Mucosa of descending colon (tissue), 3 donors: ENCODE results near the gene PAGE4. TPM values are rescaled to one million over a fixed set of nuclear protein-coding genes. Genes with fewer than 3 reads are reported as not detected.

Experiments used
- ATAC-seq: fragments of 200-7000 bp; cut with Tn5 transposase; one replicate; pipeline ENCODE4 v1.9.1; 2020; ENCODE audit warnings: mild to moderate bottlenecking, moderate library complexity
- DNase-seq, 3 donors: peaks; one replicate each; pipeline ENCODE4 v3.0.0-alpha.2; 2020
- H3K36me3 ChIP-seq: fragments of 200-600 bp; one replicate; pipeline ENCODE4 v1.8.0; 2021; ENCODE audit warnings: low read depth, mild to moderate bottlenecking
- H3K4me1 ChIP-seq: fragments of 200-600 bp; one replicate; pipeline ENCODE4 v1.8.0; 2021; ENCODE audit warnings: low read depth, mild to moderate bottlenecking
- H3K4me3 ChIP-seq: fragments of 200-600 bp; one replicate; pipeline ENCODE4 v1.8.0; 2021; ENCODE audit warnings: mild to moderate bottlenecking
- H3K9me3 ChIP-seq: fragments of 200-600 bp; one replicate; pipeline ENCODE4 v1.8.0; 2021; ENCODE audit warnings: mild to moderate bottlenecking
- intact Hi-C, 2 donors: fragments of 100-400 bp; cut with DNase I in 1 of 2; cut with micrococcal nuclease in 1 of 2; formaldehyde crosslinking; loops; one replicate each; pipeline versions ENCODE4 v1.11.0 to v1.11.1; 2022; cut with DNase I, micrococcal nuclease
- total RNA-seq, 3 donors: library from RNA; stranded (reverse); fragmentation: NEBNext Ultra II Directional in 2 of 3; extraction: Animal tissue kit (Norgen Biotek cat#: 25700) in 2 of 3; gene quantifications; one replicate each; pipeline versions ENCODE4 v1.2.1 to v1.2.4, GENCODE V29; 2021 to 2023
- TF ChIP-seq, protein P1 (sequence below): fragments of 200-600 bp; IDR thresholded peaks from one replicate; pipeline ENCODE4 v1.8.0; 2022; ENCODE audit warnings: antibody characterized with exemption, mild to moderate bottlenecking
- donor health status: DM: no; HTN: no; CAD: no; lungs with moderate emphysema.
- donor health status: DM: no; HTN: no; CAD: no.
- donor health status: DM: no; HTN: yes; CAD: no.

PAGE4 gene
- total RNA-seq, 3 donors from 2014 or later, result not detected

DNA sequence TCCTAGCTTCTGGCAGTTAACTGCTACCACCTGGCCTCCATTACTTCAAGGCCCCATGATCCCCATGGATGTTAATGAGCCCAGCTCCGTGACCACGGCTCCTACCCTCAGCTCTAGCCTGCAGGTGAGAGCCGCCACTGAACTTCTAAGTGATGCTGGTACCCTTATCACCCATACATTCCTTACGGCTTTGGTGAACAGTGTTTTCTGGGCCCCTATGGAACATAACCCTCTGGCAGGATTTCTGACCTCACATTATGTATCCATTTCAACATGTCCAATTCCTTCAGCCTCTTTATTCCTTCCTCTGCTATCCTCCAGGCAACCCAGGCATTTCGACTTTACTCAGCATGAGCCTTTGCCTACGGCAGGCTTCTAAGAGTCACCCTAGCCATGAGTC lies 24.6 kb downstream of the PAGE4 start:
- TF ChIP-seq, protein P1, sequence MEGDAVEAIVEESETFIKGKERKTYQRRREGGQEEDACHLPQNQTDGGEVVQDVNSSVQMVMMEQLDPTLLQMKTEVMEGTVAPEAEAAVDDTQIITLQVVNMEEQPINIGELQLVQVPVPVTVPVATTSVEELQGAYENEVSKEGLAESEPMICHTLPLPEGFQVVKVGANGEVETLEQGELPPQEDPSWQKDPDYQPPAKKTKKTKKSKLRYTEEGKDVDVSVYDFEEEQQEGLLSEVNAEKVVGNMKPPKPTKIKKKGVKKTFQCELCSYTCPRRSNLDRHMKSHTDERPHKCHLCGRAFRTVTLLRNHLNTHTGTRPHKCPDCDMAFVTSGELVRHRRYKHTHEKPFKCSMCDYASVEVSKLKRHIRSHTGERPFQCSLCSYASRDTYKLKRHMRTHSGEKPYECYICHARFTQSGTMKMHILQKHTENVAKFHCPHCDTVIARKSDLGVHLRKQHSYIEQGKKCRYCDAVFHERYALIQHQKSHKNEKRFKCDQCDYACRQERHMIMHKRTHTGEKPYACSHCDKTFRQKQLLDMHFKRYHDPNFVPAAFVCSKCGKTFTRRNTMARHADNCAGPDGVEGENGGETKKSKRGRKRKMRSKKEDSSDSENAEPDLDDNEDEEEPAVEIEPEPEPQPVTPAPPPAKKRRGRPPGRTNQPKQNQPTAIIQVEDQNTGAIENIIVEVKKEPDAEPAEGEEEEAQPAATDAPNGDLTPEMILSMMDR, result no peak
- Histone ChIP-seq H3K36me3 (no peaks in the 10 kb centered on the region), H3K4me3 (no peak overlapping the region), H3K9me3 (no peaks in the 10 kb centered on the region), H3K4me1 (no peaks in the 10 kb centered on the region)
- intact Hi-C loops, result no loop called here
- ATAC-seq (no peak), DNase-seq (no peak)

DNA sequence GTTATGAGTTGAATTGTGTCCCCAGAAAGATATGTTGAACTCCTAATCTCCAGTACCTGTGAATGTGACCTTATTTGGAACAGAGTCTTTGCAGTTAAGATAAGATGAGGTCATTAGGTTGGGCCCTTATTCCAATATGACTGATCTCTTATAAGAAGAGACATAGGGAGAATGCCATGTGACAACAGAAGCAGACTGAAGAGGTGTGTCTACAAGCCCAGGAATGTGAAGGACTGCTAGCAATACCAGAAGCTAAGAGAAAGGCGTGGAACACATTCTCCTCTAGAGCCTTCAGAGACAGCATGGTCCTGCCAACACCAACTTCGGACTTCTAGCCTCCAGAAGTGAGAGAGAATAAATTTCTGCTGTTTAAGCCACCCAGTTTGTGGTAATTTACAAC lies 27.7 kb downstream of the PAGE4 start:
- no peak overlapping the region for H3K4me3 ChIP-seq
- TF ChIP-seq, protein P1, result no peak
- DNase-seq, result no peak
- no peaks in the 10 kb centered on the region for H3K9me3 ChIP-seq
- H3K4me1 ChIP-seq, result no peaks in the 10 kb centered on the region
- intact Hi-C loops, result no loop called here
- no peaks in the 10 kb centered on the region for H3K36me3 ChIP-seq
- ATAC-seq, result no peak

DNA sequence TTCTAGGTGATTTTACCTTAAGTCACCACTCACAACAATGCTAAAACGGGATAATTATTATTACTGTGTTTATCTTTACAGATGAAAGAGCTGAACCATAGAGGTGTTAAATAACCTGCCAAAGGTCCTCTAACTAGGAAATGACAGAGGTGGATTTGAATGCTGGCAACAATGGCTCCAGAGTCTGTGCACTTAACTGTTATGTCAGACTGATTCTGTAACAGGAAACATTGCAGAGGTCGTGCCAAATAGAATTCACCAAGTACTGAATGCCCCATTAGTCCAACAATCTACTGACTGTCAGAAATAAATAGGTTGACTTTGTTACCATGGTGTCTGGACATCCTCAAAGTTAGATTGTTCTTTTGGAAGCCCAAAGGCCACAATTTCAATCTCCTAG lies 29.2 kb downstream of the PAGE4 start:
- ATAC-seq, result no peak
- Histone ChIP-seq H3K9me3 (no peaks in the 10 kb centered on the region), H3K36me3 (no peaks in the 10 kb centered on the region), H3K4me3 (no peak overlapping the region), H3K4me1 (no peaks in the 10 kb centered on the region)
- TF ChIP-seq, protein P1, result no peak
- no peak for DNase-seq
- intact Hi-C loops, result no loop called here

DNA sequence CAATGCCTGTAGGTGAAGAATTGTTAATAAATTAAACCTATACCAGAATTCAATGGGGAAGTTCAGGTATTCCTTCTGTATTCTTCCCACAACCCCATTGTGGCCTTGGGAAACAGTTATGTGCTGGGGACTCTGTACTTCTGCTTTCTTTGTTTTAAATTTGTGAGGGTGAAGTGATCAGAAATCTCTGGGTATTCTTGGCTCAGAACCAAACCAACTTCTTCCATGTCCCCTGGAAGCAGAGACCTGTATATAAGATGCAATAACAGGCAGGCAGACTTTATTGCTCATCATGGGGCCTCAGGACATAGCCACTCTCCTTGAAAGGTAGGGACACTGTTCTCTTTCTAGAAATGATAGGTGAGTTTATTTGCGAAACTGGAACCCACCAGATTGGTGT lies 30.4 kb downstream of the PAGE4 start:
- ATAC-seq (no peak), DNase-seq (no peak)
- no peaks in the 10 kb centered on the region for H3K9me3 ChIP-seq
- H3K4me3 ChIP-seq, result no peak overlapping the region
- H3K4me1 ChIP-seq, result no peaks in the 10 kb centered on the region
- intact Hi-C loops, result no loop called here
- TF ChIP-seq, protein P1, result no peak
- H3K36me3 ChIP-seq, result no peaks in the 10 kb centered on the region

DNA sequence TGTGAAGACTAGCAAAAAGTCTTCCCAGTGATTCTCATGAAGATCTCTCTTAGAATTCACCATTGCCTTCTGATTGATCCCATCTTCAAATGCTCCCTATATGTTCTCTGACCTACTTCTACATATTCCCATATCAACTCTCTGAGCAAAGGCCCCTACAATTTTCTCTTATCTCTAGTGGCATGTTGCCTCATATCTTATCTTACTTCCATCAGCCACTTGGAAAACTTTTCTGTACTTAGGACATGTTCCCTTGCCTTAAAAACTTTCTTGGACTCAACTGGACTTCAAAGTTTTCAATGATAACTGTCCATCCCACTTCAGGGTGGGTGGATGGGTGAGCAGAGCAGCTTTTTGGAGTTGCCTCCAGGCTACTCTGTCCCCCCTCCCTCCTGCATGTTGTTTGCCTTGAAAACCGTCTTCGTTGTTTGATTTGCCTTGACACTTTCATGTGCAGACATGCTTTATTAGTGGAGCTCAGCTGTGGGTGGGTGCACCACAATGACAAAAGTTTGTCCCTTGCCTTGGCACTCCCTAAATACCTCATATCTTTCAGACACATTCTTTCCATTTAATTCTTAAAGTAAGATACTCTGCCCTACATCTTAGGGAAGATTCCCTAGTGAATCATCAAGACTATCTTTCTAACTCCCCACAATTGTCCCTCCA lies 31.9 kb downstream of the PAGE4 start:
- TF ChIP-seq, protein P1, result no peak
- no peak for DNase-seq
- no peaks in the 10 kb centered on the region for H3K36me3 ChIP-seq
- no peaks in the 10 kb centered on the region for H3K4me1 ChIP-seq
- intact Hi-C loops, result no loop called here
- H3K4me3 ChIP-seq, result no peak overlapping the region
- H3K9me3 ChIP-seq, result no peaks in the 10 kb centered on the region
- ATAC-seq, result no peak

DNA sequence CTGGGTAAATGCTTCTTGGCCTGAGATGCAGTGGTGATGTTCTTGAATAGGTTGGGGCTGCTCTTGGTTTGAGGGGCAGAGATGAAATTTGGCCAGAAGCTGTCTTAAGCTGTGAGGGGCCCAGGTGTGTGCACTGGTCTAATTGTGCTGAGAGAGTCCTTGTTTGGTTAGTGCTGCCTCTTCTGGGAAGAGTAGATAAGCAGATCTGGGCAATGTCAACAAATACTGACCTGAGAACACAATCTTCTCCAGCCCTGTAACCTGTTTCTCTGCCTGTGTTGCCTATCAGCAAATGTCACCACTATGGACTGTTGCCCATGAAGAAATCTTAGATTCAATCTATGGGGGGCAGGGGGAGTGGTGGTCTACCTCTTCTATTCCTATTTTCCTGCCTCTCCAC lies 33.0 kb downstream of the PAGE4 start:
- ATAC-seq, result no peak
- H3K36me3 ChIP-seq, result no peaks in the 10 kb centered on the region

More for the DNA sequence above, 33.0 kb downstream of the PAGE4 start:
- H3K9me3 ChIP-seq, result no peaks in the 10 kb centered on the region
- no peaks in the 10 kb centered on the region for H3K4me1 ChIP-seq
- intact Hi-C loops, result no loop called here
- DNase-seq, result no peak
- no peak overlapping the region for H3K4me3 ChIP-seq
- TF ChIP-seq, protein P1, result no peak
